Endothelial cell of umbilical vein (primary cell): ENCODE results near the gene CCDC14. TPM values are rescaled to one million over a fixed set of nuclear protein-coding genes. Genes with fewer than 3 reads are reported as not detected.

Source experiments
- BruUV-seq: library from RNA; stranded (reverse); fragments of 400-500 nt; replicated peaks from 2 replicates; lab custom pipeline; 2021; lab: Mats Ljungman, UMichigan
- CTCF ChIA-PET: fragments of 300-600, 350-600 bp; sonication (Branson Sonifier 250); formaldehyde crosslinking; loops from one replicate; lab custom pipeline; 2021; ENCODE audit warnings: antibody characterized with exemption, inconsistent platforms; lab: Charles Lee
- POLR2A ChIA-PET: fragments of 300-600, 350-600 bp; sonication (Branson Sonifier 250); formaldehyde crosslinking; loops from one replicate; lab custom pipeline; 2021; ENCODE audit warnings: antibody characterized with exemption, inconsistent platforms; lab: Charles Lee
- DNase-seq: peaks from one replicate; pipeline ENCODE4 v3.0.0-alpha.2; 2011; ENCODE audit warnings: low read depth, low spot score
- FAIRE-seq: peaks from 2 replicates; lab custom pipeline; 2011; peaks lifted over from hg19 to GRCh38; lab: Jason Lieb, UNC
- H2AFZ ChIP-seq: 2 replicates; pipeline ENCODE4 v1.6.0; 2012; ENCODE audit warnings: low read depth, low read length, control low read depth, inconsistent platforms
- H3K27ac ChIP-seq: 2 replicates; pipeline ENCODE4 v1.5.1; 2011; ENCODE audit warnings: low read depth, mild to moderate bottlenecking, control low read depth, low read length, moderate library complexity; ENCODE audit not compliant: insufficient read depth
- H3K27me3 ChIP-seq, 2 experiments: 2 replicates each; pipeline versions ENCODE4 v1.6.0 to v1.6.1; 2011; ENCODE audit warnings: low read length in 2 of 2, mixed read lengths in 1 of 2; ENCODE audit not compliant: control insufficient read depth in 2 of 2, insufficient read depth in 2 of 2
- H3K36me3 ChIP-seq, 2 experiments: 2 replicates in 1 of 2; 3 replicates in 1 of 2; pipeline ENCODE4 v1.5.1; 2011; ENCODE audit warnings: low read length in 2 of 2, mild to moderate bottlenecking in 1 of 2, moderate library complexity in 1 of 2; ENCODE audit not compliant: control insufficient read depth in 2 of 2, insufficient read depth in 2 of 2; ENCODE audit errors: extremely low read depth in 1 of 2
- H3K4me1 ChIP-seq: 3 replicates; pipeline ENCODE4 v1.5.1; 2011; ENCODE audit warnings: mild to moderate bottlenecking, low read length; ENCODE audit not compliant: control insufficient read depth, insufficient read depth; ENCODE audit errors: extremely low read depth
- H3K4me2 ChIP-seq: 2 replicates; pipeline ENCODE4 v1.6.1; 2011; ENCODE audit warnings: low read length, control low read depth, mixed read lengths; ENCODE audit not compliant: insufficient read depth
- H3K4me3 ChIP-seq, 3 experiments: fragments of 200-600 bp in 1 of 3; sonication (generic), shearing (Covaris generic) in 1 of 3; replicated peaks in 1 of 3; 2 replicates each; pipeline ENCODE4 v1.5.1; 2011 to 2016; ENCODE audit warnings: control low read depth in 3 of 3, low read length in 3 of 3, mild to moderate bottlenecking in 2 of 3, inconsistent platforms in 1 of 3, low read depth in 1 of 3, moderate library complexity in 1 of 3; ENCODE audit not compliant: insufficient read depth in 1 of 3
- H3K79me2 ChIP-seq: 2 replicates; pipeline ENCODE4 v1.6.0; 2012; ENCODE audit warnings: low read length, inconsistent platforms; ENCODE audit not compliant: control insufficient read depth, insufficient read depth
- H3K9ac ChIP-seq: replicated peaks from 2 replicates; pipeline ENCODE3; 2011; ENCODE audit warnings: low read length, control low read depth; ENCODE audit not compliant: insufficient read depth; ENCODE audit errors: extremely low read depth
- H3K9me1 ChIP-seq: replicated peaks from 3 replicates; pipeline ENCODE4 v1.6.0; 2011; ENCODE audit warnings: mild to moderate bottlenecking, low read length; ENCODE audit not compliant: control insufficient read depth, insufficient read depth; ENCODE audit errors: extremely low read depth
- H3K9me3 ChIP-seq: replicated peaks from 2 replicates; pipeline ENCODE4 v1.5.1; 2012; ENCODE audit warnings: low read length, inconsistent platforms; ENCODE audit not compliant: control insufficient read depth, insufficient read depth
- H4K20me1 ChIP-seq: replicated peaks from 2 replicates; pipeline ENCODE3; 2011; ENCODE audit warnings: mild to moderate bottlenecking, low read length; ENCODE audit not compliant: control insufficient read depth, insufficient read depth; ENCODE audit errors: extremely low read depth
- EZH2 ChIP-seq: IDR thresholded peaks from 2 replicates; pipeline ENCODE4 v1.6.1; 2012; ENCODE audit warnings: borderline replicate concordance, low read depth, mild to moderate bottlenecking, moderate library complexity, low read length, inconsistent platforms; ENCODE audit not compliant: severe bottlenecking
- FOS ChIP-seq: IDR thresholded peaks from 2 replicates; pipeline ENCODE4 v1.6.1; 2011; ENCODE audit warnings: mild to moderate bottlenecking, low read length, moderate library complexity, borderline replicate concordance; ENCODE audit not compliant: insufficient read depth
- GATA2 ChIP-seq: IDR thresholded peaks from 2 replicates; pipeline ENCODE4 v1.7.0; 2011; ENCODE audit warnings: low read depth, mild to moderate bottlenecking, moderate library complexity, mixed read lengths, low read length; ENCODE audit not compliant: insufficient read length, insufficient read depth
- JUN ChIP-seq: IDR thresholded peaks from 2 replicates; pipeline ENCODE4 v1.6.1; 2011; ENCODE audit warnings: borderline replicate concordance, low read depth; ENCODE audit not compliant: insufficient read length, insufficient read depth
- MYC ChIP-seq: IDR thresholded peaks from one replicate; pipeline ENCODE4 v1.6.1; 2011; ENCODE audit warnings: mild to moderate bottlenecking, low read depth, low read length
- POLR2A ChIP-seq: IDR thresholded peaks from 2 replicates; pipeline ENCODE4 v1.6.1; 2012; ENCODE audit warnings: low read depth, mild to moderate bottlenecking, control low read depth, low read length
- POLR2AphosphoS5 ChIP-seq: IDR thresholded peaks from 2 replicates; pipeline ENCODE4 v1.6.1; 2012; ENCODE audit warnings: low read depth, mild to moderate bottlenecking, control low read depth, low read length, moderate library complexity; ENCODE audit not compliant: insufficient read depth
- dilution Hi-C: fragments of 300-500 bp; cut with MboI; formaldehyde crosslinking; loops from one replicate; pipeline ENCODE4 v1.15.0; 2019; ENCODE audit warnings: low sequenced_read_pairs; ENCODE audit not compliant: extremely low pct_ligation_motif_present
- intact Hi-C: fragments of 100-400 bp; cut with micrococcal nuclease; formaldehyde crosslinking; loops from one replicate; pipeline ENCODE4 v1.10.0; 2022
- polyA plus RNA-seq, 4 experiments: library from polyadenylated mRNA; depleted of rRNA in 3 of 4; stranded (reverse) in 3 of 4; unstranded in 1 of 4; fragments of >200 nt; gene quantifications; 2 replicates each; pipeline versions ENCODE4 v1.2.1 to v1.2.3, GENCODE V29; 2011 to 2012; ENCODE audit warnings: missing spikeins in 1 of 4
- total RNA-seq: library from RNA; stranded (reverse); gene quantifications from 2 replicates; pipeline ENCODE4 v1.2.3, GENCODE V29; 2021
- TF ChIP-seq, protein P1 (sequence below): IDR thresholded peaks from 2 replicates; pipeline ENCODE4 v1.6.1; 2011; ENCODE audit not compliant: insufficient read depth, insufficient read length
- TF ChIP-seq, protein P2 (sequence below), 2 donors: IDR thresholded peaks; 1 replicate in 1 of 2; 2 replicates in 1 of 2; pipeline ENCODE4 v1.5.1; 2011; ENCODE audit warnings: low read length in 2 of 2, mild to moderate bottlenecking in 2 of 2, moderate library complexity in 2 of 2, control low read depth in 1 of 2, inconsistent platforms in 1 of 2, low read depth in 1 of 2; ENCODE audit not compliant: insufficient read depth in 1 of 2; ENCODE audit errors: extremely low read depth in 1 of 2

CCDC14 gene
- total and polyA plus RNA-seq, 2 donors (not counting 3 experiments of a cell fraction or from before 2014, with no cell fraction given): 47.5 to 55.3 TPM

DNA sequence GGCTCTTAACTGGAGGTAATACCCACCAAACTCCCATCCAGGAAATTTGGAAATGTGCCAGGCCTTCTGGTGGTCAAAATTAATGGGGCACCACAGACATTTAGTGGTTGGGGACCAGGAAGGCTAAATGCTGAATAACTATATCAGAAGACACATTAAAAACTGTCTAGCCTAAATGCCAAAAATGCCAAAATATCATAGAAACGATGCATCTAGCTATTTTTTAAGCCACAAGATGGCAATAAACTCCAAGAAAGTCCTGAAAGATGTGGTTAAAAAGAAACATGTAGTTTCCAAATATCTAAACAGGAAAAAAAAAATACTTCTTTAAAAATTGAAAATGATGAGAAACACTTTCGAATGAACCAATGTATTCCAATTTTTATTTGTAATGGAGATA is 19.9 kb downstream of the CCDC14 start:
- intact Hi-C loops (no loop called here), dilution Hi-C loops (no loop called here)
- Histone ChIP-seq H3K27me3 (no peaks in the 10 kb centered on the region), H3K4me1 (no peaks in the 10 kb centered on the region), H3K9me3 (no peaks in the 10 kb centered on the region), H4K20me1 (no peaks in the 10 kb centered on the region), H3K9ac (no peak overlapping the region), H3K9me1 (no peaks in the 10 kb centered on the region), H3K27ac (no peak overlapping the region), H3K79me2 (no peaks in the 10 kb centered on the region), H3K4me3 (no peak overlapping the region), H3K4me2 (no peak overlapping the region), H3K36me3 (peaks cover 4 to 7% of the 10 kb centered on the region in 2 experiments), H2AFZ (no peak overlapping the region)
- no peak for TF ChIP-seq FOS
- no peak for TF ChIP-seq JUN
- TF ChIP-seq POLR2AphosphoS5: no peak
- no peak for TF ChIP-seq MYC
- TF ChIP-seq POLR2A: no peak
- TF ChIP-seq, protein P1, sequence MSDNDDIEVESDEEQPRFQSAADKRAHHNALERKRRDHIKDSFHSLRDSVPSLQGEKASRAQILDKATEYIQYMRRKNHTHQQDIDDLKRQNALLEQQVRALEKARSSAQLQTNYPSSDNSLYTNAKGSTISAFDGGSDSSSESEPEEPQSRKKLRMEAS: no peak
- TF ChIP-seq, protein P2, sequence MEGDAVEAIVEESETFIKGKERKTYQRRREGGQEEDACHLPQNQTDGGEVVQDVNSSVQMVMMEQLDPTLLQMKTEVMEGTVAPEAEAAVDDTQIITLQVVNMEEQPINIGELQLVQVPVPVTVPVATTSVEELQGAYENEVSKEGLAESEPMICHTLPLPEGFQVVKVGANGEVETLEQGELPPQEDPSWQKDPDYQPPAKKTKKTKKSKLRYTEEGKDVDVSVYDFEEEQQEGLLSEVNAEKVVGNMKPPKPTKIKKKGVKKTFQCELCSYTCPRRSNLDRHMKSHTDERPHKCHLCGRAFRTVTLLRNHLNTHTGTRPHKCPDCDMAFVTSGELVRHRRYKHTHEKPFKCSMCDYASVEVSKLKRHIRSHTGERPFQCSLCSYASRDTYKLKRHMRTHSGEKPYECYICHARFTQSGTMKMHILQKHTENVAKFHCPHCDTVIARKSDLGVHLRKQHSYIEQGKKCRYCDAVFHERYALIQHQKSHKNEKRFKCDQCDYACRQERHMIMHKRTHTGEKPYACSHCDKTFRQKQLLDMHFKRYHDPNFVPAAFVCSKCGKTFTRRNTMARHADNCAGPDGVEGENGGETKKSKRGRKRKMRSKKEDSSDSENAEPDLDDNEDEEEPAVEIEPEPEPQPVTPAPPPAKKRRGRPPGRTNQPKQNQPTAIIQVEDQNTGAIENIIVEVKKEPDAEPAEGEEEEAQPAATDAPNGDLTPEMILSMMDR (IDR thresholded peaks at IDR 0.05; ENCODE audit: extremely low read depth in 1 of 2, insufficient read depth in 1 of 2, low read depth in 1 of 2, low read length in 2 of 2): no peak
- TF ChIP-seq GATA2: no peak
- TF ChIP-seq EZH2: no peak
- no peak for FAIRE-seq
- ChIA-PET POLR2A (no interaction called here), CTCF (interaction anchor here (0.7 to 2.5 kb wide), 14 partner anchors 10 to 618 kb away, joined by 3 to 12 read pairs (median 4); partner anchors contain the start of gene CCDC14)
- BruUV-seq: no TSS peak
- DNase-seq: no peak
